Lower lobe of right lung (tissue), 2 donors: Measurements from ENCODE around the gene PTGFRN. TPM values are rescaled to one million over a fixed set of nuclear protein-coding genes. Genes with fewer than 3 reads are reported as not detected.

Source experiments
- ATAC-seq, 2 donors: fragments of 200-7000 bp; cut with Tn5 transposase; one replicate each; pipeline ENCODE4 v1.9.1; 2020 to 2022; ENCODE audit warnings: mild to moderate bottlenecking in 2 of 2, moderate library complexity in 2 of 2
- DNase-seq: peaks from one replicate; pipeline ENCODE4 v3.0.0-alpha.2; 2020
- H3K27ac ChIP-seq: fragments of 200-600 bp; one replicate; pipeline ENCODE4 v1.8.0; 2022
- H3K27me3 ChIP-seq: fragments of 200-600 bp; one replicate; pipeline ENCODE4 v1.8.0; 2022; ENCODE audit warnings: low read depth
- H3K36me3 ChIP-seq: fragments of 200-600 bp; one replicate; pipeline ENCODE4 v1.8.0; 2022; ENCODE audit warnings: mild to moderate bottlenecking
- H3K4me1 ChIP-seq: fragments of 200-600 bp; one replicate; pipeline ENCODE4 v1.8.0; 2022
- H3K4me3 ChIP-seq: fragments of 200-600 bp; one replicate; pipeline ENCODE4 v1.8.0; 2022; ENCODE audit warnings: mild to moderate bottlenecking
- H3K9me3 ChIP-seq: fragments of 200-600 bp; one replicate; pipeline ENCODE4 v1.8.0; 2022
- intact Hi-C: fragments of 100-400 bp; cut with DNase I; formaldehyde crosslinking; loops from one replicate; pipeline ENCODE4 v1.11.0; 2022
- total RNA-seq: library from RNA; stranded (reverse); fragmentation: NEBNext Ultra II Directional; extraction: Animal tissue kit (Norgen Biotek cat#: 25700); gene quantifications from one replicate; pipeline ENCODE4 v1.2.1, GENCODE V29; 2021
- TF ChIP-seq, protein P1 (sequence below): fragments of 200-600 bp; IDR thresholded peaks from one replicate; pipeline ENCODE4 v1.8.0; 2022; ENCODE audit warnings: antibody characterized with exemption, mild to moderate bottlenecking
- donor health status: DM: no; HTN: yes; CAD: no; lungs with severe emphysema.

PTGFRN gene
- total RNA-seq, 1 donor from 2014 or later: 31.1 TPM

DNA sequence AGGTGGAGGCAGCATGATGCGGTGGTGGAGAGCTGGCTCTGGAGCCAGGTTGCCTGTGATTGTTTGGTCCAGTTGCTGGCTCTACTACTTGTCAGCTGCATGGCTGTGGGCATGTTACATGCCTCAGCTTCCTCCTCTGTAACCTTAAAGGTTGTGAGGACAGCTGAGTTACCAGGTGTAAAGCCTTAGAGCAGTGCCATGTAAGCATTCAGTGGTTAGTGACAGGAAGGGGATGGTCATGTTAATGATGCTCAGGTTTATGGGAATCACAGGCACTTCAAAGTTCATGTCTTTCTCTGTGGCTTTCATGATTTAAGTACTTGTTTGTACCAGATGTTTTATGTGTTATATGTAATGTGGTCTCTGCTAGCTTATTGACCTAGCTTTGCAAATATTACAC lies 32.6 kb downstream of the PTGFRN start:
- Histone ChIP-seq H3K36me3 (peaks cover 13% of the 10 kb centered on the region), H3K27ac (no peak overlapping the region), H3K4me1 (no peaks in the 10 kb centered on the region), H3K9me3 (no peaks in the 10 kb centered on the region), H3K4me3 (no peak overlapping the region), H3K27me3 (no peaks in the 10 kb centered on the region)
- intact Hi-C loops: no loop called here
- no peak for DNase-seq
- TF ChIP-seq, protein P1, sequence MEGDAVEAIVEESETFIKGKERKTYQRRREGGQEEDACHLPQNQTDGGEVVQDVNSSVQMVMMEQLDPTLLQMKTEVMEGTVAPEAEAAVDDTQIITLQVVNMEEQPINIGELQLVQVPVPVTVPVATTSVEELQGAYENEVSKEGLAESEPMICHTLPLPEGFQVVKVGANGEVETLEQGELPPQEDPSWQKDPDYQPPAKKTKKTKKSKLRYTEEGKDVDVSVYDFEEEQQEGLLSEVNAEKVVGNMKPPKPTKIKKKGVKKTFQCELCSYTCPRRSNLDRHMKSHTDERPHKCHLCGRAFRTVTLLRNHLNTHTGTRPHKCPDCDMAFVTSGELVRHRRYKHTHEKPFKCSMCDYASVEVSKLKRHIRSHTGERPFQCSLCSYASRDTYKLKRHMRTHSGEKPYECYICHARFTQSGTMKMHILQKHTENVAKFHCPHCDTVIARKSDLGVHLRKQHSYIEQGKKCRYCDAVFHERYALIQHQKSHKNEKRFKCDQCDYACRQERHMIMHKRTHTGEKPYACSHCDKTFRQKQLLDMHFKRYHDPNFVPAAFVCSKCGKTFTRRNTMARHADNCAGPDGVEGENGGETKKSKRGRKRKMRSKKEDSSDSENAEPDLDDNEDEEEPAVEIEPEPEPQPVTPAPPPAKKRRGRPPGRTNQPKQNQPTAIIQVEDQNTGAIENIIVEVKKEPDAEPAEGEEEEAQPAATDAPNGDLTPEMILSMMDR: no peak
- no peak for ATAC-seq

DNA sequence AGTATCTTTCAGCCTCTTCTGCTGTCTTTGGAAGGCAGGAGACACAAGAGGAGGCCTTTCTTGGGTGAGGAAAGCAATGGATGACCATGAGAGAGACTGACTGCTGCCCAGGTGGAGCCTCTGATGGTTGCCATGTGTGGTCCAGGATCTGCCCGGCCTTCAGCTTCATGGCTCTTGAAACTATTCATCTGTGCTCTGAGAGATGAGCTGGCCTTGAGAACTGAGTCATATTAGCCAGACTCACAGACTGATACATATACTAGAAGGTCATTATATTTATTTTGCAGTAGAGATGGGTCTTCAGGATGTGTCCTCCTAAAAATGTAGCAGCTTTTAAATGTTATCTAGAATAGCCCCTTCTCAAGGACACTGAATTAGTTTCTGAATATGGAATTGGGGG lies 33.7 kb downstream of the PTGFRN start:
- intact Hi-C loops: no loop called here
- H3K27me3 ChIP-seq: no peaks in the 10 kb centered on the region
- TF ChIP-seq, protein P1: no peak
- ATAC-seq (no peak), DNase-seq (no peak)
- peaks cover 13% of the 10 kb centered on the region for H3K36me3 ChIP-seq
- no peak overlapping the region for H3K27ac ChIP-seq
- no peak overlapping the region for H3K4me3 ChIP-seq
- no peaks in the 10 kb centered on the region for H3K9me3 ChIP-seq
- H3K4me1 ChIP-seq: no peaks in the 10 kb centered on the region

- H3K27me3 ChIP-seq: no peaks in the 10 kb centered on the region
- no peak overlapping the region for H3K4me3 ChIP-seq
- DNase-seq (no peak), ATAC-seq (peak in 1 of 2 donors; percentile 37)
- TF ChIP-seq, protein P1: no peak
- intact Hi-C loops: no loop called here
- H3K4me1 ChIP-seq: no peaks in the 10 kb centered on the region
- no peaks in the 10 kb centered on the region for H3K9me3 ChIP-seq
- peaks cover 13% of the 10 kb centered on the region for H3K36me3 ChIP-seq
- H3K27ac ChIP-seq: no peak overlapping the region
These were observed 34.9 kb downstream of the PTGFRN start for GRCh38 chr1:116944613-116945012.

DNA sequence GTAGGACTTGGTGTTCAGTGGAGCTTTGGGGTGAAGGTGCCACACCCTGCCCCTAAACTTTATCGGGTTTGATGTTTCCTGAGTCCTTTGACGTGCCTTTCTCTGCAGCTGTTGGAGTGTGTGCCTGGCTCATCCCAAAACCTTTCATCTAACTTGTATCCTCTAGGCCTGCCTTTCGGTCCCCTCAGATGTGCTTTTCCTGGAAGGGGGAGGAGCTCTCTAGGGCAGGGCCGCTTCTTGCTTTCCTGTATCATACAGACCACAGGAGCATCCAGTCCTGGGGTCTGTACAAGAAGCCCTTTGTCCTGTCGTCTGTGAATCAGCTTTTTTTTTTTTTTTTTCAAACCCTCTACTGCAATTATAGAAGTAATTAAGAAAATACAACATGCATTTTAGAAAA lies 35.7 kb downstream of the PTGFRN start:
- Histone ChIP-seq H3K4me1 (no peaks in the 10 kb centered on the region), H3K36me3 (peaks cover 13% of the 10 kb centered on the region), H3K4me3 (no peak overlapping the region), H3K27ac (no peak overlapping the region), H3K9me3 (no peaks in the 10 kb centered on the region), H3K27me3 (no peaks in the 10 kb centered on the region)
- DNase-seq (no peak), ATAC-seq (no peak)
- TF ChIP-seq, protein P1: no peak
- intact Hi-C loops: no loop called here

DNA sequence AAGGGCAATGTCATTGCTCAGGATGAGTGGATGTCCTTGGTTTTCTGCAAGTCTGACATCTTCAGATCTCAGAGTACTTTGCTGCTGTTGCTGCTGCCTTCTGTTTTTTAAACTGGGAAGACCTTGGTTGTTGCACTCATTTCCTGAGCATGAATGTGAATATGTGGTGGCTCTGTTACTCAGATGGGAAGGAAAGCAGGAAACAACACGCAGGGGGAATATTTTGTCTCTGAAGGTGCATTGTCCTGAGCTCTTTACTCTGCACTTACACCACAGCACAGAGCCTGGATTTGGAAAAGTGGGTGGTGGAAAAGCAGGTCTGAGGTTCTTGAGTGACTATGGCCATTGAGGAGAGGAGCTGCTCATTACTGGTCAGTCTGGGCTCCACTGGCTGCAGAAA lies 36.3 kb downstream of the PTGFRN start:
- no peak overlapping the region for H3K4me3 ChIP-seq
- H3K4me1 ChIP-seq: peaks cover 4% of the 10 kb centered on the region
- DNase-seq: no peak
- H3K27ac ChIP-seq: no peak overlapping the region
- H3K9me3 ChIP-seq: no peaks in the 10 kb centered on the region
- H3K36me3 ChIP-seq: peaks cover 13% of the 10 kb centered on the region
- no peaks in the 10 kb centered on the region for H3K27me3 ChIP-seq
- no peak for ATAC-seq
- intact Hi-C loops: no loop called here
- TF ChIP-seq, protein P1: no peak
